Measurements from ENCODE around the gene GRN.

The GRN gene

DNA sequence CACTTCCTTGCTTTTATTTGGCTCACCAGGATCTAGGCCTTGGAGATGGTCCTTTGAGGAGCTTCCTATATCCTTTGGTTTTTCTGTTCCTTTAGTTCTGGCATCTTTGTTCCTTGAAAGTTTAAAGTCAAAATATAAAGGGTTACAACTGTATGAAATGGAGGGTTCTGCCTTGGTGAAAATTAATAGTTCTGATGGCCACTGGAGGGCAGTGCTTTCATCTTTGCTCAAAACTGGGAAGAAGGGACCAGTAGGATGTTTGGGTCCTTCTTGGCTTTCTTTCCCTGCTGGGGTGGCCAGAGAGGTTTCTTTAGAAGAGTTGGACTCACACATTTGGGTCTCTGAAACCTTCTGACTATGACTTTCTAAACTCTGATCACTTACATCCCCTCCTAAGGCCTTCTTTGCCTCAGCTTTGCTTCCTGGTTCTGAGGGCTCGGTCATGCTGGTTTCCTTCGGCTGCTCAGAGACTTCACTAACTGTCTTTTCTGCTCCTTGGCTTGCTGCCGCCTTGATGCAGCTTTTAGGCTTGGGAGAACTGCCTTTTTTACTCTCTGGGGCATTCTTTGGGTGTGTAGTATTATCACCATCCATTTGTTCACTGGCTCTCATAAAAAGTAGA is 55.2 kb downstream of the GRN start:
- ChIA-PET CTCF (interaction anchor here (0.9 to 7.9 kb wide), 18 partner anchors 10 to 138 kb away, joined by 3 to 72 read pairs (median 4); partner anchors contain the start of genes FAM171A2 and ITGA2B), POLR2A (no interaction called here)
- TF ChIP-seq, protein P1, sequence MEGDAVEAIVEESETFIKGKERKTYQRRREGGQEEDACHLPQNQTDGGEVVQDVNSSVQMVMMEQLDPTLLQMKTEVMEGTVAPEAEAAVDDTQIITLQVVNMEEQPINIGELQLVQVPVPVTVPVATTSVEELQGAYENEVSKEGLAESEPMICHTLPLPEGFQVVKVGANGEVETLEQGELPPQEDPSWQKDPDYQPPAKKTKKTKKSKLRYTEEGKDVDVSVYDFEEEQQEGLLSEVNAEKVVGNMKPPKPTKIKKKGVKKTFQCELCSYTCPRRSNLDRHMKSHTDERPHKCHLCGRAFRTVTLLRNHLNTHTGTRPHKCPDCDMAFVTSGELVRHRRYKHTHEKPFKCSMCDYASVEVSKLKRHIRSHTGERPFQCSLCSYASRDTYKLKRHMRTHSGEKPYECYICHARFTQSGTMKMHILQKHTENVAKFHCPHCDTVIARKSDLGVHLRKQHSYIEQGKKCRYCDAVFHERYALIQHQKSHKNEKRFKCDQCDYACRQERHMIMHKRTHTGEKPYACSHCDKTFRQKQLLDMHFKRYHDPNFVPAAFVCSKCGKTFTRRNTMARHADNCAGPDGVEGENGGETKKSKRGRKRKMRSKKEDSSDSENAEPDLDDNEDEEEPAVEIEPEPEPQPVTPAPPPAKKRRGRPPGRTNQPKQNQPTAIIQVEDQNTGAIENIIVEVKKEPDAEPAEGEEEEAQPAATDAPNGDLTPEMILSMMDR (IDR thresholded peaks at IDR 0.05; ENCODE audit: control extremely low read depth, extremely low read depth, low read depth, missing control alignments), result peak; percentile 62
- DNase-seq (ENCODE audit: extremely low spot score), result no peak
